Activated CD4-positive, alpha-beta T cell treated with anti-CD3 and anti-CD28 coated beads, Interleukin-2, amount 50 U/mL, for 16 hours (primary cell): Measurements from ENCODE around the gene TMIE.
"Not testable (repeated sequence)": the region's sequence is repeated elsewhere in the genome, so short reads cannot be mapped to it uniquely, and the experiment has no call there.

ENCODE experiments used
- DNase-seq: peaks from one replicate; pipeline ENCODE4 v3.0.0-alpha.2; 2020

Gene TMIE

GRCh38 chr3:46729038-46729437, 27.8 kb downstream of the TMIE start:
- DNase-seq: no peak

DNA sequence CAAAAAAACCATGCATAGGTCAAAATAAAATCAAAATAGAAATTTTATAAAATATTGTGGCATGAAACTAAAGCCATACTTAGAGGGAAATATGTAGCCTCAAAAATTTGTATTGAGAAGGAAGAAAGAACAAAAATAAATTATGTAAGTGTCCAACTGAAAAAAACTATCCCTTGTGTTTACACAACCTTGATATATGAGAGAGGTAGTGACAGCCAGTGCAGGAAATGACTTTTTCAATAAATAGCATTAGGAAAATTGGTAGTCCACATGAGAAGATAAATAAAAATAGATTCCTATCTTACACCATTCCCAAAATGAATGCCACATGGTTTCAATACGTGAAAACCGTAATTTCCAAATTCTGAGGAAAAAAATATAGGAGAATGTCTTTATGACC, 29.6 kb downstream of the TMIE start:
- DNase-seq: no peak

DNA sequence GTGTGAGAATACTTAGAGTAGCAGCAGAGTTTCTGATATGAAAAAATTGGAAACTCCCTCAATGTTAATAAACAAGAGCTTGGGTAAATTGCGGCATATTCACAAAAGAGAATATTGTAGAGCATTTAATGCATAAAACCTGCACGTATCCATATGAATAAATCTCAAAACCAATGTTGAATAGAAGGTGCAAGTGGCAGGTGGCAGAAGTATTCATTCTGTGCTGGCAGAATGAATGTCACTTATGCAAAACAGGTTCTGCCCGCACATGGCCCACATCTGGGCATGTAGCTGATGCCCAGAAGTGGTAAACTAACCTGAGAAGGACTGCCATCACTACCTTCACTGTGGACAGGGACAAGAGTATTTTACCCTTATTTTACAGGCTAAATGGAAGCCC, 30.6 kb downstream of the TMIE start:
- peak; percentile 61 for DNase-seq

- no peak for DNase-seq
Measured at GRCh38 chr3:46733026-46733800, 32.0 kb downstream of the TMIE start.

GRCh38 chr3:46734773-46735172, 33.6 kb downstream of the TMIE start:
- no peak for DNase-seq

DNA sequence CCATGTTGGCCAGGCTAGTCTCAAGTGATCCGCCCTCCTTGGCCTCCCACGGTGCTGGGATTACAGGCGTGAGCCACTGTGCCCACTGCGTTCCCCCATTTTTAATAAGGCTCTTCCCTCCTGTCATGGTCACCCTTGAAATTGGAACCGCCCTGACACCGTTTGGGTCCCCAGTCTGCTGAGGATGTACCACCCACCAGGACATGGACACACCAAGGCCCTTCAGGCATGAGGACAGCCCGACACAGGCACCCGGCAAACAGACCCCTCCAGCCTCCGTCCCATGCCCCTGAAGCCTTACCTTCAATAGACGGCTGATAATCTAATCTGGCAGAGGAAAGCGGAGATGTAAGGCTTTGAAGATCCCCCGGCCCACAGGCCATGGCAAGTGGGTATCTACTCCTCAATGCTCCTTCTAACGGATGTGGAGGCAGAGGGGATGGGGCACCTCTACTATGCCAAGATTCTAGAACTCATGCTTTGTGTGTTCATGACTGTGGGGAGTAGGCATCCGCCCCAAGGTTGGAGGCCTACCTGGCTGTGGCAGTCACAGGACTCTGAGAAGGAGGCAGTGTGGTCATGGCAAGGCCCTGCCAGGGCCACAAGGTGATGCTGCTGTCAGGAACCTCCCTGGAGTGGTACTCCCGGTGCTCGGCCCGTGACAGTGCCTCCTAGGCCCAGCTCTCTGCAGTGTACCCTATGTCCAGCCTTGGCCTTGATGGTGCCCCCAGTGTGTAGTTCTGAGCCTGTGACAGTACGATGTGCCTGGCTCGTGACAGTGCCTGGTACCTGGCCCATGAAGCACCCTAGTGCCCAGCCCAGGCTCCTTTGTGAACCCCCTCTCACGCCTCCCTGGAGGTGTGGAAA, 35.0 kb downstream of the TMIE start:
- DNase-seq: no peak

DNA sequence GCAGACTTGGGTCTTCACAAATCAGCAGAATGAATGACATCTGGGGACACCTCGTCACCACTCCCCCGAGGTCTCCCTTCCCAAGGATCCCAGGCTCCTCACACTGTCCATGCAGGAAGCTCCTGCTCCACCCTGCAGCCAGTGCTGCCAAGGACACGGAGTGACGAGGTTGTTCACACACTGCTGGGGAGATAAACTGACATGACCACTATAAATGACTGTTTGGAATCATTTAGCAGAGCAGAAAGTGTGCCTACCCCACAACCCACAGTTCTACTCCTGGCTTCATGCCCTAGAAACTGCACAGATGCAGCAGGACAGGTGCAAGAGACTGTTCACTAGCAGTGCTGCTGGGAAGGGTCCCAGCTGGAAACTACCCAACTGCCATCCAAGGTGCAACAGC, 36.1 kb downstream of the TMIE start:
- no peak for DNase-seq

DNA sequence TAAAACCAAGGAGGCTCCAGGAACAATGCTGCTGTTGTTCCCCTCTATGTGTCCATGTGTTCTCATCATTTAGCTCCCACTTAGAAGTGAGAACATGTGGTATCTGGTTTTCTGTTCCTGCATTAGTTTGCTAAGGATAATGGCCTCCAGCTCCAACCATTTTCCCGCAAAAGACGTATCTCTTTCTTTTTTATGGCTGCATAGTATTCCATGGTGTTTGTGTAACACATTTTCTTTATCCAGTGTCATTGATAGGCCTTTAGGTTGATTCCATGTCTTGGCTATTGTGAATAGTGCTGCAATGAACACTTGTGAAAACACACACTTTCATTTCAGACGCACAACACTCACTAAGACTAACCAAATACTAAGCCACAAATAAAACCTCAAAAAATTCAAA, 38.4 kb downstream of the TMIE start:
- DNase-seq: not testable (repeated sequence)

GRCh38 chr3:46742992-46743585, 41.9 kb downstream of the TMIE start:
- no peak for DNase-seq

- DNase-seq: no peak
Measured at GRCh38 chr3:46746711-46747110, 45.5 kb downstream of the TMIE start.

DNA sequence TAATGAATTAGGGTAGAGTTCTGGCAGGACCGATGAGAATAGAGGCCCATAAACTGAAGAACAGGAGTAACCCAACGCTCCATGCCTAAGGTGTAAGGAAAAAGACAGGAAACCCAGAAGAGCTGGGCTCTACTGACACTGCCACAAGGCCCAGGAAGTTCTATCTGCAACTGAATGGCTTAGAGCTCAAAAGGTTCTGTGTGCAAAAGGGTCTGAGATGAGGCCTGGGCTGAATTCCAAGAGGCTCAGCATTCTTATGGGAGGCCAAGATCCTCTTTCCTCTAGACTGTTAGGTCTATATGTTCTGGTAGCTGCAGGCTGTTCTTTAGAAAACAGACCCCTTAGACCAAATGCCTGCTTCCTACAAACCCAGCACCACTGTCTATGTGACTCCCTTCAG, 47.0 kb downstream of the TMIE start:
- no peak for DNase-seq

GRCh38 chr3:46749129-46749528, 47.9 kb downstream of the TMIE start:
- DNase-seq: no peak

- no peak for DNase-seq
Measured at GRCh38 chr3:46750555-46751038, 49.4 kb downstream of the TMIE start.

DNA sequence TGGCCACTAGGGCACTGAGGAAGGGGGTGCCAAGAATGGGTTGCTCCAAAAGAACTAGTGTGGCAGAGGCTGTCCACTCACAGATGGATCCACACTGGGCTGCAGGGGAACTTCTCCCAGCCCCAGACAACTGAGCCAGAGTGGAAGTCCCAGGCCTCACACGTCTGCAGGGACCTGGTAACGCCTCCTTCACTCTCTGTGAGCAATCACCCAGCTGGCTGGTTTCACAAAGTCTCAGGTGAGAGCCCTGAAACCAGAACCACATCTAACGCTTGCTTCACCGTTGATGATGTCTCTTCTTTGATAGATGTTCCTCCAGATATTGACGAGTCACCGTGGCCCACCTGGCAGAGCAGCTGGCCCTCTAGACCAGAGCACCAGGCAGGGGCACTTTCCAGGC, 51.9 kb downstream of the TMIE start:
- peak; percentile 8 for DNase-seq

GRCh38 chr3:46755646-46756045, 54.5 kb downstream of the TMIE start:
- no peak for DNase-seq

DNA sequence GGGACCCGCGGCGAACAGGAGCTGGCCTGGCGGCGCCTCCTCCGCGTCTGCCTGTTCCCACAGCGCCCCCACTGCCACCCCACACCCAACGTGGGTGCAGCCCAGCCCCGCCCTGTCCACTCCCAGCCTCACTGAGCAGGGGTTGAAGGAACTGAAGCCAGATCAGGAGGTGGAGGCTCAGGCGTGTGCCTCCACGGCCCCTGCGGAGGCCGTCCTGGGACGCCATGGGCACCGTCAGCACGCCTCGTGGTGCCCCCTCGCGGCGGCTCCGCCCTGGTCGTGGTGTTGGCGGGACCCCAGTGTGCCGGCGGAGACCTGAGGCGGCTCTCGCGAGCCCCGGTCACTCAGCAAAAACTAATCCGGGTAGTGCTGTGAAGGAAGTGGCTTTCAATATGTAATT, 55.5 kb downstream of the TMIE start:
- no peak for DNase-seq

DNA sequence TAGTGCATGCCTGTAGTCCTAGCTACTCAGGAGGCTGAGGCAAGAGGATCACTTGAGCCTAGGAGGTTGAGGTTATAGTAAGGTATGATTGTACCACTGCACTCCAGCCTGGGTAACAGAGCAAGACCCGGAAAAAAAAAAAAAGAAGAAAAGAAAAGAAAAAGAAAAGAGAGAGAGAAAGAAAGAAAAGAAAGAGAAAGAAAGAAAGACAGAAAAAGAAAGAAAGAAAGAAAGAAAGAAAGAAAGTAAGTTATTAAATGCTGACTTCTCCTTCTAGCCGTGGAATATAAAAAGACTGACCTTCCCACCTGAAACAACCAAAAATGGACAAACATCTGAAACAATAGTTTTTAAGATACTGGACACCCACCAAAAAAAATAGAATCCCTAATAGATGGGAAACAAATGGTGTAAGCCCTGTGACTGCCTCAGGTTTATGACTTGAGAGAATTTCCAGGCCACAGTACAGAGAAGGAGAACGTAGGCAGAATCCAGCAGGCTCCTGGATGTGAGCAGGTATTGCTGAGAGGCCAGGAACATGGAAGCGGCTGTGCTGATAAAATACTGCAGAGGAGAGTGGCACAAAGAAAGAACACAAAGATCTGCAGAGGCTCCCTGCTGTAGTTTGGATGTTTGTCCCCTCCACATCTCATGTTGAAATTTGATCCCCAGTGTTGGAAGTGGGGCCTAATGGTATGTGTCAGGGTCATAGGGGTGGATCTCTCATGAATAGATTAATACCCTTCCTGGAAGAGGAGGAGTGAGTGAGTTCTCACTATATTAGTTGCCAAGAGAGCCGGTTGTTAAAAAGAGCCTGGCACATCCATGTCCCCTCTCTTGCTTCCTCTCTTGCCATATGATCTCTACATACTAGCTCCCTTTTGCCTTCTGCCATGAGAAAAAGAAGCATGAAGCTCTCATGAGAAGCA, 58.3 kb downstream of the TMIE start:
- no peak for DNase-seq
